HG03095 (cell line): ENCODE data around the gene LRP1B.
"Not testable (repeated sequence)": the region's sequence is repeated elsewhere in the genome, so short reads cannot be mapped to it uniquely, and the experiment has no call there.

Source experiments
- ATAC-seq: cut with Tn5 transposase; IDR thresholded peaks from one replicate; pipeline ENCODE4 v1.9.1; 2021; ENCODE audit warnings: moderate library complexity; ENCODE audit not compliant: unreplicated experiment

LRP1B gene

GRCh38 chr2:140337061-140337460, 1793.8 kb downstream of the LRP1B start:
- ATAC-seq: no peak

GRCh38 chr2:140316345-140316744, 1814.5 kb downstream of the LRP1B start:
- ATAC-seq: no peak

GRCh38 chr2:140311905-140312304, 1818.9 kb downstream of the LRP1B start:
- no peak for ATAC-seq

DNA sequence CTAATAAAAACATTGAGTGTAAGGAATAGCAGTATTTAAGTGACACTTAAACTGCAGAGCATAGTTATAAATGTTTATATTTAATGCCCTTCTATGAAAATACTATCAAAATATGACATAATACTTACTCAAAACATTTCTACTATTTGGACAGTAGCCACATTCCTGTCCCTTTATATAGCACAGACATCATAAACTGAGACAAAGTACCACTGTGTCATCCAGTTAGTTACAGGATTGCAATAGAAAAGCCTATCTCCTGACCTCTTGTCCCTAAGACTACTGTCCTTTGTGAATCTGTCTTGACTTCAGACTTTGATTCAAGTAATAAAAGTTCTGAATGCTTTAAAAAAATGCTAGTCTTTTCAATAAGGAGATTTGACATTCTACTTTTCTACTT, 1822.1 kb downstream of the LRP1B start:
- no peak for ATAC-seq

DNA sequence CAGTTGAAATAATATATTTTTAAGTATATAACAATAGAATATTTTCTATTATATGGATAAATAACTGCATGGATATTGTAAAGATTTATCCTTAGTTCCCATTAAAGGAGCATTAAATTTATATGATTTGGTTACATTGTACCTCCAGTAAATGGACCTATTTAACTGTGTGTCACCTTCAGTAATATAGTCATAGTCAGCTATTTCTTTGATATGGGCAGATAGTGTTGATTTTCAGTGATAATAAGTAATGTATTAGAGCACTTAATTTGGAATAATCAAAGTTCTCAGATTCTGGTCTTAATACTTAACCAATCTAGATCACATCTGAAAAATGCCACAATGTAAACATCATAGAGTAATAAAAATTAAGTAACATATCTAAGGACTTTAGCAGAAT, 1823.3 kb downstream of the LRP1B start:
- ATAC-seq: no peak

DNA sequence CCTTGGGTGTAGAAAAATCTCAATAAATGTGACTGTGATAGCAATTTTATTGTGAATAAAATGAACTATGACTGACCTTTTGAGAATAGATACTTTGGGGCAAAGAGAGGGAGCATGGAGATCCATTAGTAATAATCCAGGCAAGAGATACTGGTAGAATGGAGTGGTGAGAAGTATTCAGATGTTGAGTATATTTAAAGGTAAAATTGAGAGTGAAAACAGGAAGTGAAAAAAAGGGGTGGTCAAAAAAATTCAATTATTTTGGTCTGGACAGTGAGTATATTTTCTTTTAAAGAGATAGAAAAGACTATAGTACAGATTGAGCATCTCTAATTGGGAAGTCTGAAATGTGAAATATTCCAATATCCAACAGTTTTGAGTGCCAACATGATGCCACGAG, 1835.0 kb downstream of the LRP1B start:
- no peak for ATAC-seq

DNA sequence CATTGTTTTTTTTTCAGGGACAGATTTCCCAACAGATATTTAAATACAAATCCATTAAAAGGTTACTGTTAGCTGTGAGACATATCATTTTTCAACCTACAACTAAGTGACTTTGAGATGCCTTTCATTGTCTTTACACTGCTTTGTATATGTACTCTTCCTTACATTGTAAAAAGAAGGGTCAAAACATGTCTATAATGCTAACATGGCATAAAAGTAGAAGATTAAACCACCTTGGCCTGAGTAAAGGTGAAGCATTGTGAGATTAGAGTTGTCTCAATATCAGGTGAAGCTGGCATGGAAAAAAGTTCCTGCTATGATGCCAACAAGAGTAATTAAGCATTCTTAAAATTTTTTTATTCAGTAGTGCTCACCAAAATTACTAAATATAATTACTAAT, 1842.1 kb downstream of the LRP1B start:
- ATAC-seq: no peak

- ATAC-seq: no peak
These were observed 1842.6 kb downstream of the LRP1B start for GRCh38 chr2:140288213-140288612.

GRCh38 chr2:140286377-140286776, 1844.4 kb downstream of the LRP1B start:
- ATAC-seq: no peak

GRCh38 chr2:140277344-140277743, 1853.5 kb downstream of the LRP1B start:
- not testable (repeated sequence) for ATAC-seq

DNA sequence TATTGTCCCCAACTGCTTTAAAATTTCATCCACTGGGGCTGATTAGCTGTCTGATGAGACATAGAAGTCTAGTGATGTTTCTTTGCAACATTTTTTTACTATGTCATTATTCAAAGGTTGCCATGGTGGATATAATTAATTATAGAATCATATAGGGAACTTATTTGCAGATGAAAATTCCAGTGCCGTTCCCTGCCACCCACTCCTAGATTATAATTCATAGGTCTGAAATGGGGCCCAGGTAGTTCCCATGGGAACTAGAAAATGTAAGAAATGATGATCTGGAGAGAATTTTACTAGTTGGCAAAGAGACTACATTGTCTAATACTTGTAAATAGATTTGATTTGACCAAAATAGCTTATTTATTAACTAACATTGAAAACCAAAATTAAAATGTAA, 1854.2 kb downstream of the LRP1B start:
- no peak for ATAC-seq

GRCh38 chr2:140275427-140275826, 1855.4 kb downstream of the LRP1B start:
- no peak for ATAC-seq

- no peak for ATAC-seq
These were observed 1855.9 kb downstream of the LRP1B start for GRCh38 chr2:140274891-140275290.

GRCh38 chr2:140273958-140274357, 1856.9 kb downstream of the LRP1B start:
- no peak for ATAC-seq

- no peak for ATAC-seq
These were observed 1857.4 kb downstream of the LRP1B start for GRCh38 chr2:140273408-140273807.

DNA sequence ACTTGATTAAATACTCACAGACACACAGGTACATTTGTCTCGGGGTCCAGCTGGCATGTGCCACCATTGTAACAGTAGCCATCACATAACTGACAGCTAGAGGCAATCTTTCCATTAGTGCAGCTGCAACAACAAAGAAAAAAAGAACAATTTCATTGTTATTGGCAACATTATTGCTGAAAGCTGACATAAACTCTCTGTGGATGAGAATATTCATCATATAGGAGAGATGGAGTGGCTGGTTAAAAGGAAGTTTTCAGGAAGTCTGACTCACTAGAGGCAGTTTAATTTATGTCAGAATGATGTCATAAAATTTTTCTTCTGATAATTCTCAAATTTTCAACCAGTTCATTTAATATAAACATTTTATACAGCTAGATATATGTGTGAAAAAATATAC, 1860.6 kb downstream of the LRP1B start:
- ATAC-seq: no peak

DNA sequence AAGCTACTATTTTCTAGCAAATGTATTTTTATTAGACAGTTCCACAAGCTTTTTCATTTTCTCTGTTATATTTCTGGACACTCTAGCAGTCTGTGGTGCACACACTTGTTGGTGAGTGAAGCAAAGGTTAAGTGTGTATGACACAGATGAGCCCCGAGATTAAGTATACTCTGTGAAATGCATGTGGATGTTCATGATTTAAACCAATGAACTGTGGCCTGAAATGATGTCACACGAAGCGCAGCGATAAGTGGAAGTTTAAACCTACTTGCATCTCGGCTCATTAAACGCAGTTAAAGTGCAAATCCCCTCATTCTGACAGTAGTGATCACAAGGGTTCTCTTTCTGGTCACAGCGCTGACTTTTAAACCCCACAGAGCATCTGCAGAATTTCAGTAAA, 1861.8 kb downstream of the LRP1B start:
- no peak for ATAC-seq

DNA sequence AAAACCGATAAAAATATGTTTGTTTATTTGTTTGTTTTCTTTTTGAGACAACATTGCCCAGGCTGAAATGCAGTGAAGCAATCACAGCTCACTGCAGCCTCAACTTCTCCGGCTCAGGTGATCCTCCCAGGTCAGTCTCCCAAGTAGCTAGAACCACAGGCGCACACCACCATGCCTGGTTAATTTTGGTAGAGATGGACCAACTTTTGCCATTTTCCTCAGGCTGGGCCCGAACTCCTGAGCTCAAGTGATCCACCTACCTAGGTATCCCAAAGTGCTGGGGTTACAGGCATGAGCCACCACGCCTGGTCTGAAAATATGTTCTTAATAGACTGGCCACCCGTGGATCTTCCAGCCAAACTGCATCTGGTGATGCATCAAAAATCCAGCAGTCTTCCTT, 1867.9 kb downstream of the LRP1B start:
- no peak for ATAC-seq

DNA sequence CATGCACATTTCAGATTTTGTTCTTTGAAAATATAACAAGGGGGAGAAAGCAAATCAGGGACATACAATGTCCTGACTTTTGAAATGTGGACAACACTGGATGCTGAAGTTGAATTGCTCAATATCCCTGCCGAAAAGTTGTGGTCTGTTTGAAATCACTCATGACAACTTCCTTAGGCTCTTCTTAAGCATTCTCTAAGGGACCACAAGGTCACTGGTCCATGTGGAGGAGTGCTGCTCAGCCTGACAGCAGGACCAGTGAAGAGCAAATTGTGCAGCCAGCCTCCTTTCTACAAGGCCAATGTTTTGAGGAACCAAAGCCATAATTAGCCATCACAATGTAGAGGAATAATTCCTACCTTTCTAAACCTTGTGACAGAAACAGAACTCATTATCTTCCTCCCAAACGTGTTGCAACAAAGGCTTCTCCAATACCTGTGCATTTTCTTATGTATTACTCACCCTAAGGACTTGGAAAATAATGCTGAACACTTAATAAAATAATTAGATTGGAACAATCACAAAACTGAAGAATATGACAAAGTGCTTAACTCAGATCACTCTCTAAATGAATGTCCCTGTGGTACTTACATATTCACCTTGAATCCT, 1873.0 kb downstream of the LRP1B start:
- ATAC-seq: no peak

GRCh38 chr2:140256080-140256479, 1874.7 kb downstream of the LRP1B start:
- ATAC-seq: no peak

- no peak for ATAC-seq
These were observed 1881.0 kb downstream of the LRP1B start for GRCh38 chr2:140249821-140250220.

GRCh38 chr2:140248623-140249022, 1882.2 kb downstream of the LRP1B start:
- ATAC-seq: no peak

- no peak for ATAC-seq
These were observed 1883.2 kb downstream of the LRP1B start for GRCh38 chr2:140247451-140248195.
